Stimulated activated CD4-positive, alpha-beta T cell treated with anti-CD3 and anti-CD28 coated beads, Interleukin-4, amount 100 ng/mL, for 1 hour (primary cell): ENCODE results near the gene R3HDM1.
"Not testable (repeated sequence)": the region's sequence is repeated elsewhere in the genome, so short reads cannot be mapped to it uniquely, and the experiment has no call there.

Experiments
- DNase-seq: peaks from one replicate; pipeline ENCODE4 v3.0.0-alpha.2; 2020

The R3HDM1 gene

GRCh38 chr2:135531231-135532197 lies at the start of gene R3HDM1:
R3HDM1 (plus strand) TSS chr2:135531484; CDS start chr2:135604846, 73,362 bp downstream.
- DNase-seq, result peak; percentile 92

DNA sequence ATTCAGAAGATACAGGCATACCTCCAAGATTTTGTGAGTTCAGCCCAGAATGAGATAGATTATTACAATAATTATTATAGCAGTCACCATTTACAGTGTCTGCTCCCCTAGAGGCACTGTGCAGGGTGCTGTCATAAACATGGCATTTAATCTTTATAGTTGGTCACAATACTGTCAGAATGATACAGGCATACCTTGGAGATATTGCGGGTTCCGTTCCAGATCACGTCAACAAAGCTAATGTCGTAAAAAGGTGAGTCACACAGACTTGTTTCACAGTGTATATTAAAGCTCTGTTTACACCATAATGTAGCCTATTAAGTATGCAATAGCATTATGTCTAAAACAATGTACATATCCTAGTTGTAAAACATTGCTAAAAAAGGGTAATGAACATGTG lies 45.8 kb upstream of the R3HDM1 start:
- no peak for DNase-seq

GRCh38 chr2:135490376-135490775 lies 40.9 kb upstream of the R3HDM1 start:
- no peak for DNase-seq

DNA sequence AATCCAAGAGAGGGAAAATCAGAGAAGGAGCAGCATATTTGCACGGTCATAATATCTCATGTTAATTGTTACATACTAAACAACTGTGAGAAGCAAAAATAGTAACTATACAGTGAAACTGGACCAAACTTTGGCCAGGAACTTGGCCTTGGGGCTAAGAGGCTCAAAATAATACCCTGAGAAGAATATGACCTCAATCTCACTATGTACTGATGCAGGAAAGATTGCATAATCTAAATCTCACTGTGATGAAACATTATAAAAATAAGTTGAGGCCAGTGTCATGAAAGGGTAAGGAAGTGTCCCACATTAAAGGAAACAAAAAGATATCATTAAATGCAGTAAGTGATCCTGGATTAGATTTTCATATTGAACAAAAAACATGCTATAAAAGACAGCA lies 36.8 kb upstream of the R3HDM1 start:
- no peak for DNase-seq

DNA sequence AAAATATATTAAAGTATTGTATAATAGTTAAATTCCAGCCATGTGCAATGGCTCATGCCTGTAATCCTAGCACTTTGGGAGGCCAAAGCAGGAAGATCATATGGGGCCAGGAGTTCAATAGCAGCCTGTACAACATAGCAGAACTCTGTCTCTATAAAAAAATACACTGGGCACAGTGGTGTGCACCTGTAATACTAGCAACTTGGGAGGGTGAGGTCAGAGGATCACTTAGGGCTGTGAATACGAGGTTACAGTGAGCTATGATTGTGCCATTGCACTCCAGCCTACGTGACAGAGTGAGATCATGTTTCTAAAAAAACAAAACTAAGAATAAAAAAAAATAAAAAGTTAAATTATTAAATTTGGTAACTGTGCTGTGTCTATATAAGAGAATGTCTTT lies 36.4 kb upstream of the R3HDM1 start:
- DNase-seq, result no peak

DNA sequence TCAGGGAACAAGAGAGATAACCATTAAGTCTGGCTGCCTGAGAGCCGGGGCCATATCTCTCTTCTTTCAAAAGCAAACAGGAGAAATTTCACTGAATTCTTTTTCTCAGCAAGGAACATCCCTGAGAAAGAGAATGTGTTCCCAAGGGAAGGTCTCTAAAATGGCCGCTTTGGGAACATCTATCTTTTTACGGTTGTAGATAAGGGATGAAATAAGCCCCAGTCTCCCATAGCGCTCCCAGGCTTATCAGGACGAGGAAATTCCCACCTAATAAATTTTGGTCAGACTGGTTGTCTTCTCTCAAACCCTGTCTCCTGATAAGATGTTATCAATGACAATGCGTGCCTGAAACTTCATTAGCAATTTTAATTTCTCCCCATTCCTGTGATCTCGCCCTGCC lies 32.7 kb upstream of the R3HDM1 start:
- DNase-seq, result not testable (repeated sequence)

DNA sequence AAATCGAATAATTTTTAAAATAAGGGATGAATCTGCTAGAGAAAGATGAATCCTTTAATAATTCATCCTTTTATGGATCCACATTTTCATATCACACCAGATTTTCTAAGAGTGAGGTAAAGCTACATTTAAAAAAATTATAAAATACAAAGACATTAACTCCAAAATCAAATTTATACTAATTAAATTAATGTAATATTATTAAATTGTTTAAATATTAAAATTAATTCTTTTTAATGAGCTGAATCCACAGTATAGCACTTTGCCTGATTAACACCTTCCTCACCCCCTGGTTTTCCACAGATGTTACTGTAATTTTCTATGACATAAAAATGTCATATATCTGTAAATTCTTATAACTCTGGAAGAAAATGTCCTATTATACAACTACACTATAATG lies 26.5 kb upstream of the R3HDM1 start:
- no peak for DNase-seq

- DNase-seq, result no peak
Observed at GRCh38 chr2:135510577-135510976, 20.7 kb upstream of the R3HDM1 start.

GRCh38 chr2:135512099-135512498 lies 19.2 kb upstream of the R3HDM1 start:
- DNase-seq, result no peak

DNA sequence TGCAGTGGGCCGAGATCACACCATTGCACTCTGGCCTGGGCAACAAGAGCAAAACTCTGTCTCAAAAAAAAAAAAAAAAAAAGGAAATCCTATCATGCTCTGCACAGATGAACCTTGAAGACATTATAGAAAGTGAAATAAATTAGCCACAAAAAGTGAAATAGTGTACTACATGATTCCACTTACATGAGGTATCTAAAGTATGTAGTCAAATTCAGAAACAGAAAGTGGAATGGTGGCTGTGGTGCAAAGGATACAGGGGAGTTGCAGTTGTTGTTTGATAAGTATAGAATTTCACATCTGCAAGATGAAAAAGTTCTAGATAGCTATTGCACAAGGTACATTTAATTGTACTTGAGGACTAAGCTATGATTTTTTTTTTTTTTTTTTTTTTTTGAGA lies 5.5 kb upstream of the R3HDM1 start:
- DNase-seq, result no peak

- DNase-seq, result no peak
Observed at GRCh38 chr2:135528006-135528405, 3.3 kb upstream of the R3HDM1 start.

DNA sequence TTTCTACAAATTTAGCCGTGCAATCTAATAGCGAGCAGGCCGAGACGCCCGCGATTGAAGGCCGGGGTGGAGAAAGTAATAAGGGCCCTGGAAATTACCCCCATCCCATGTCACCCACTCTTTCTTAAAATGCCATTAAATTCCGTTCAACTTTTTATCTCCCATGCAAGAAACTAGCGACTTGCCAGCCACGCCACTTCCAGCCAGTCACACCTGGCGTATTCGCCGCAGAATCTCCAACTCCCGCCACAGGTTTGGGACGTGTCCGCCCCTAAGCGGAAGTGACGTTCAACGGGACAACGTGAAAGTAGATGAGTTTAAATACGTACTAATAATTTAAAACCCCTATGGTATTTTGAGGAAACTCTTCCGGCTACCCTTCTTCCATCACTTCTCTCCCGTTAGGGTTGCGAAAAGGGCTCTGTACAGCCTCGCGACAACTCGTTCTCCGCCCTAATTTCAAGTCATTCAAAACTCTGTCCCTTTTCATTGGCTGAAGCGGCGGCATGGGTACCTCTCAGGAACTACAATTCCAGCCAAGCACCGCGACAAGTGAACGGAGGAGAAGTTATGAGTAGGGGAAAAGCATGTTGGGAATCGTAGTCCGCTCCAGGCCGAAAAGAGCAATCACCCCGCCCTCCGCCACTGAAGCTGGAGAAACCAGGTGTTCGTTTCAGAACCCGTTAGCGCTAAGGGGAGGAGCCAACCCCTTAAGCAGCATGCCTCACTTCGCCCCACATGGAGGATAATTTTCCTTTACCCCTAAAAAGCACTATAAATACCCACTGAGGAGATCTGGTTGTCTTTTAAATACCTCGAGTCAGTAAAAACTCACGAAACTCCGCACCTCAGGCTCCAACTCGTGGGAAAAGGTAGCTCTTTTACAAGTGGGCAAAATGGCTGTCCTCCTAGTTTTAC lies 712 bp upstream of the R3HDM1 start, which contains the start of gene ZRANB3:
ZRANB3 (minus strand) TSS at position 906 of the 918 bp plus-strand sequence.
- peak; percentile 91 for DNase-seq

DNA sequence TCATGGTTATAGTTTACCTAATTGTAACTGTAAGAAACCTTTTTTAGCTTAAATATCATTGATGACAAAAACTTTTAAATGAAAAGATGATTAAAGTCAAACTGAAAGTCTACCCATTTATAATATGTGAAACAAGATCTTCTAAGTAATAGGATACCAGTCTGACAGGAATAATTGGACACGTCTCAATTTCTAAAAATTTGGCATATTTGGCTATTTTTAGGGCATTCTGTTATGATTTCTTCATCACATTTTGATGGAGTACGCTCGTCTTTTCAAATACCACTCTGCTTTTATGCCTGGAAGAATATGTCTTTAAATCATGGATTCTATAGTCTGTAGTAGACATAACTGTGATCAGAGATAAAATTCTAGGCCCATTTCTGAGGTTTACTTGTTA lies 1.3 kb downstream of the R3HDM1 start:
- DNase-seq, result no peak

GRCh38 chr2:135533545-135533944 lies 2.3 kb downstream of the R3HDM1 start:
- DNase-seq, result not testable (repeated sequence)

- no peak for DNase-seq
Observed at GRCh38 chr2:135546436-135546835, 15.2 kb downstream of the R3HDM1 start.

- no peak for DNase-seq
Observed at GRCh38 chr2:135547311-135547710, 16.0 kb downstream of the R3HDM1 start.

- DNase-seq, result no peak
Observed at GRCh38 chr2:135551356-135551755, 20.1 kb downstream of the R3HDM1 start.

GRCh38 chr2:135552887-135553286 lies 21.6 kb downstream of the R3HDM1 start:
- no peak for DNase-seq

DNA sequence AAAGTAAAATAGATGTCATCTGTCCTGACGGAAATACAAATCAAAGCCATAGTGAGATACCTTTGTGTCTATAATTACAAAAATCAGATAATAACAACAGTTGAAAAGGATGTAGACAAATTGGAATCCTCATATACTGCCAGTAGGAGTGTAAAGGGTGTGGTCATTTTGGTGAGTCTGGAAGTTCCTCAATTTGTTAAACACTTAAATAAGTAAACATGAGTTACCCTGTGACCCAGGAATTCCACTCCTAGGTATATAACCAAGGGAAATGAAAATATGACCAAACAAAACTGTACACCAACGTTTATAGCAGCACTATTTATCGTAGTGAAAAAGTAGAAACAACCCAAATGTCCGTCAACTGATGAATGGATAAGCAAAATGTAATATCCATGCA lies 24.0 kb downstream of the R3HDM1 start:
- DNase-seq, result no peak

DNA sequence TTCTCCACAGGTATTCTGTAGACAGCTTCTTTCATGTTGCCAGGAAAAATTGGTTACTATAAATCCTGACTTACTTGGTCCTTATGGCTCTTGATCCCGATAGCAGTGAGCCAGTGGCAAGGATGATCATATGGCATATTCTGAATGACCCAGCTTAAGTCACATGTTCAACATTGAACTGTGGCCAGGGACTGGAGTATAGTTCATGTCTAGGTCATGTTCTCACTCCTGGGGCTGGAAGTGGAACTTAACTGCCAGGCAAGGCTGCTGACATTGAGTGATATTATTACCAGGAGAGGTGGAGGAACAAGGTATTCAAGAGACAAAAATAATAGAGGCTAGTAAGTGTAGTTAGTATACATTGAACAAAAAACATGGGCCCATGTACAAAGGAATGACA lies 26.2 kb downstream of the R3HDM1 start:
- no peak for DNase-seq

GRCh38 chr2:135561925-135562324 lies 30.6 kb downstream of the R3HDM1 start:
- no peak for DNase-seq

GRCh38 chr2:135563793-135564192 lies 32.5 kb downstream of the R3HDM1 start:
- no peak for DNase-seq

GRCh38 chr2:135570884-135571283 lies 39.6 kb downstream of the R3HDM1 start:
- no peak for DNase-seq

DNA sequence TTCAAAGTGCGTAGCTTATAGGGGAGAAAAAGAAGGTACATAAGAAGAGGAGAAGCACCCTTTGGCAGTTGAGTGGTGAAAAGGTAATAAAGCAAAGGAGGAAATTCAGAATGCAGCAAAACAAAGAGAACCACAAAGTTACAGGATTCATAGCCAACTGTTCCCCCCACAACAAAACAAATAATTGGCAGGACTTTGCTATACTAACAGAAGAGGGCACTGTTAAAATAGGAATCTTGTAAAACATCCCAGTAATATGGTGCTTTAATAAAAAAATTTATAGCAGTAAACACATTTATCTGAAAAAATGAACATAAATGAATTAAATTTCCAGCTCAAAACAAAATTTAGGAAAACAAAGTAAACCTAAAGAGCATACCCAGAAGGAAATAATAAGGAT lies 42.3 kb downstream of the R3HDM1 start:
- no peak for DNase-seq
